Breast epithelium (tissue), 3 donors: ENCODE measurements around the gene FOS.
A peak's percentile ranks its signal among the peaks of the same experiment; 100 is the strongest.

Experiments used
- CTCF ChIP-seq, 3 donors: fragments of 450-650 bp; IDR thresholded peaks; one replicate each; pipeline ENCODE4 v1.5.1; 2016 to 2017; ENCODE audit warnings: antibody characterized with exemption in 3 of 3, mild to moderate bottlenecking in 3 of 3, moderate library complexity in 3 of 3
- POLR2A ChIP-seq: fragments of 450-650 bp; IDR thresholded peaks from one replicate; pipeline ENCODE4 v1.6.1; 2016; ENCODE audit warnings: antibody characterized with exemption, mild to moderate bottlenecking, moderate library complexity

GRCh38 chr14:75295491-75296345, 17.1 kb downstream of the FOS start:
- peak; percentile 14 for TF ChIP-seq POLR2A
- peak; percentile 95 to 98 (median 97) for TF ChIP-seq CTCF (IDR thresholded peaks at IDR 0.05)
